Naive thymus-derived CD4-positive, alpha-beta T cell (primary cell): Measurements from ENCODE around the gene TYW1B. TPM values are rescaled to one million over a fixed set of nuclear protein-coding genes. Genes with fewer than 3 reads are reported as not detected.
"Not testable (repeated sequence)": the region's sequence is repeated elsewhere in the genome, so short reads cannot be mapped to it uniquely, and the experiment has no call there.

Source experiments
- ATAC-seq: fragments of 150-1000 bp; cut with Tn5 transposase; 2 replicates; pipeline ENCODE4 v1.10.0; 2021; ENCODE audit warnings: mild to moderate bottlenecking, moderate library complexity
- CTCF ChIA-PET: fragments of 350-600 bp; sonication (Branson Sonifier 250); formaldehyde crosslinking; loops from one replicate; lab custom pipeline; 2021; ENCODE audit warnings: antibody characterized with exemption; lab: Charles Lee
- POLR2A ChIA-PET: fragments of 350-600 bp; sonication (Branson Sonifier 250); formaldehyde crosslinking; loops from one replicate; lab custom pipeline; 2021; ENCODE audit warnings: antibody characterized with exemption, inconsistent platforms; lab: Charles Lee
- DNase-seq, 9 donors: peaks; one replicate each; pipeline versions ENCODE4 v3.0.0 to v3.0.0-alpha.2; 2020 to 2022; ENCODE audit warnings: mixed read lengths in 1 of 9
- H3K27ac ChIP-seq: one replicate; pipeline ENCODE4 v1.7.0; 2013; ENCODE audit warnings: mild to moderate bottlenecking, low read depth, low read length, moderate library complexity
- H3K27me3 ChIP-seq, 2 donors: one replicate each; pipeline ENCODE4 v1.7.0; 2013; ENCODE audit warnings: low read length in 2 of 2, mild to moderate bottlenecking in 2 of 2, moderate library complexity in 2 of 2; ENCODE audit not compliant: control insufficient read depth in 2 of 2, insufficient read depth in 2 of 2
- H3K36me3 ChIP-seq, 3 experiments: 1 replicate in 2 of 3; 2 replicates in 1 of 3; pipeline ENCODE4 v1.7.0; 2013; ENCODE audit warnings: low read length in 3 of 3, mild to moderate bottlenecking in 3 of 3, moderate library complexity in 1 of 3; ENCODE audit not compliant: insufficient read depth in 3 of 3, control insufficient read depth in 2 of 3
- H3K4me1 ChIP-seq, 2 donors: one replicate each; pipeline ENCODE4 v1.7.0; 2013; ENCODE audit warnings: low read length in 2 of 2, mild to moderate bottlenecking in 2 of 2, moderate library complexity in 1 of 2; ENCODE audit not compliant: control insufficient read depth in 2 of 2, insufficient read depth in 2 of 2
- H3K4me3 ChIP-seq: 2 replicates; pipeline ENCODE4 v1.7.0; 2013; ENCODE audit warnings: mild to moderate bottlenecking, low read length
- H3K9me3 ChIP-seq, 3 experiments: 1 replicate in 2 of 3; 2 replicates in 1 of 3; pipeline ENCODE4 v1.7.0; 2013; ENCODE audit warnings: low read length in 3 of 3; ENCODE audit not compliant: control insufficient read depth in 2 of 3
- H3K27ac Mint-ChIP-seq, 9 donors: one replicate each; pipeline ENCODE4 v1.8.0; 2020 to 2022; ENCODE audit warnings: mixed read lengths in 9 of 9, mild to moderate bottlenecking in 8 of 9, moderate library complexity in 5 of 9, inconsistent platforms in 2 of 9
- H3K27me3 Mint-ChIP-seq, 5 donors: one replicate each; pipeline ENCODE4 v1.8.0; 2021 to 2022; ENCODE audit warnings: mixed read lengths in 5 of 5, mild to moderate bottlenecking in 1 of 5
- H3K36me3 Mint-ChIP-seq, 5 donors: one replicate each; pipeline ENCODE4 v1.8.0; 2020 to 2022; ENCODE audit warnings: mixed read lengths in 5 of 5, mild to moderate bottlenecking in 3 of 5, inconsistent platforms in 1 of 5
- H3K4me1 Mint-ChIP-seq, 7 donors: one replicate each; pipeline ENCODE4 v1.8.0; 2020 to 2022; ENCODE audit warnings: mixed read lengths in 7 of 7, mild to moderate bottlenecking in 3 of 7, inconsistent platforms in 1 of 7
- H3K4me3 Mint-ChIP-seq, 10 donors: one replicate each; pipeline ENCODE4 v1.8.0; 2020 to 2022; ENCODE audit warnings: mild to moderate bottlenecking in 10 of 10, mixed read lengths in 10 of 10, moderate library complexity in 6 of 10, inconsistent platforms in 2 of 10
- H3K9me3 Mint-ChIP-seq, 11 donors: one replicate each; pipeline ENCODE4 v1.8.0; 2020 to 2022; ENCODE audit warnings: mixed read lengths in 11 of 11, mild to moderate bottlenecking in 4 of 11, inconsistent platforms in 1 of 11, moderate library complexity in 1 of 11
- intact Hi-C, 2 donors: fragments of 100-400 bp; cut with micrococcal nuclease; formaldehyde crosslinking; loops; one replicate each; pipeline ENCODE4 v1.15.1; 2023
- microRNA-seq: library from miRNA; unstranded; fragments of <30 nt; microRNA quantifications from one replicate; pipeline ENCODE4 v1.2.0, GENCODE V29; 2022; ENCODE audit warnings: borderline microRNAs expressed
- polyA plus RNA-seq, 2 donors: library from polyadenylated mRNA; unstranded; fragments of 300-500 nt; fragmentation: Illumina TruSeq; gene quantifications; one replicate each; pipeline ENCODE4 v1.2.3, GENCODE V29; 2021
- total RNA-seq, 6 experiments: library from RNA in 5 of 6; stranded (reverse) in 5 of 6; gene quantifications; 1 replicate in 5 of 6; 2 replicates in 1 of 6; pipeline ENCODE4 v1.2.3 and lab custom pipeline; 2021 to 2026

Gene TYW1B
- total and polyA plus RNA-seq, 7 experiments from 2014 or later, result 1.2 to 8.2 (median 5.4) TPM

DNA sequence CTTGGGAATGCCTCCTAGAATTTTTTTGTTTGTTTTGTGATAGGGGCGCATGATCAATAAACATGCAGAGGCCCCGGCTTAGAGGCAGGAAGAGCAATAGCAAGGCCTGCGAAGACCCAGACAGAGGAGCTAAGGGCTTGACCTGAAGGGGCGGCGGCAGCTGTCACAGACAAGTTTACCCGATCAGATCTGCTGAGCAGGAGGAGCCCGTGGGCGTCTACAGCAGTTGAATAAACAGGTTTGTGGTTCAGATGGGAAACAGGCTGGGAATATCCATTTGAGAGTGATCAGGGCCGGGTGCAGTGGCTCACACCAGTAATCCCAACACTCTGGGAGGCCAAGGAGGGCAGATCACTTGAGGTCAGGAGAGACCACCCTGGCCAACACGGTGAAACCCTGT, 289.9 kb downstream of the TYW1B start:
- no peaks in the 10 kb centered on the region for H3K4me1 Mint-ChIP-seq
- H3K9me3 Mint-ChIP-seq, result peaks cover 0 to 3% (median 0%) of the 10 kb centered on the region in 11 donors
- H3K27me3 ChIP-seq, result no peaks in the 10 kb centered on the region
- no peak overlapping the region for H3K4me3 ChIP-seq
- H3K27ac Mint-ChIP-seq, result no peak overlapping the region
- H3K4me1 ChIP-seq, result no peaks in the 10 kb centered on the region
- ChIA-PET CTCF (no interaction called here), POLR2A (no interaction called here)
- no peak overlapping the region for H3K27ac ChIP-seq
- intact Hi-C loops, result no loop called here
- H3K36me3 Mint-ChIP-seq, result no peaks in the 10 kb centered on the region
- ATAC-seq, result no peak
- H3K36me3 ChIP-seq, result no peaks in the 10 kb centered on the region
- DNase-seq, result no peak
- H3K9me3 ChIP-seq, result no peaks in the 10 kb centered on the region
- H3K4me3 Mint-ChIP-seq, result no peak overlapping the region
- H3K27me3 Mint-ChIP-seq, result no peaks in the 10 kb centered on the region

- H3K4me3 Mint-ChIP-seq, H3K4me1 ChIP-seq, H3K27me3 Mint-ChIP-seq, H3K4me1 Mint-ChIP-seq, H3K27ac ChIP-seq, H3K36me3 ChIP-seq, DNase-seq, H3K27ac Mint-ChIP-seq, CTCF ChIA-PET, ATAC-seq, H3K36me3 Mint-ChIP-seq, H3K27me3 ChIP-seq, H3K9me3 Mint-ChIP-seq, POLR2A ChIA-PET, H3K4me3 ChIP-seq, H3K9me3 ChIP-seq, intact Hi-C loops: not testable (repeated sequence)
Measured at GRCh38 chr7:72536038-72536437, 292.0 kb downstream of the TYW1B start.

DNA sequence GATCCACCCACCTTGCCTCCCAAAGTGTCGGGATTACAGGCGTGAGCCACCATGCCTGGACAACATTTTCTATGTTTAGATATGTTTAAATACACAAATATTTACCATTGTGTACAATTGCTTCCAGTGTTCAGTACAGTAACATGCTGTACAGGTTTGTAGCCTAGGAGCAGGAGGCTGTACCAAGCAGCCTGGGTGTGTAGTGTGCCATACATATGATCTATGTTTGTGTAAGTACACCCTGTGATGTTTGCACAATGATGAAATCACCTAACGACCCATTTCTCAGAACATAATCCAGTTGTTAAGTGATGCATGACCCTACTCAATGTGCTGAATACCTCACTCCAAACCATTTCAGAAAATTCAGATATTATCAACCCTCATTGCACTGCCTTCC, 297.0 kb downstream of the TYW1B start:
- DNase-seq, H3K9me3 Mint-ChIP-seq, H3K36me3 Mint-ChIP-seq, intact Hi-C loops, POLR2A ChIA-PET, H3K27me3 Mint-ChIP-seq, H3K27ac ChIP-seq, H3K9me3 ChIP-seq, H3K4me1 Mint-ChIP-seq, H3K4me1 ChIP-seq, H3K36me3 ChIP-seq, H3K4me3 ChIP-seq, ATAC-seq, H3K27me3 ChIP-seq, CTCF ChIA-PET, H3K4me3 Mint-ChIP-seq, H3K27ac Mint-ChIP-seq: not testable (repeated sequence)

Small RNAs within 50 kb of the gene (microRNA-seq; reads per million reads assigned to microRNA genes)
- gene MIR4650-2, result not detected

Other genes starting within 250 kb of the TYW1B start
- 10 to 100 TPM; 60.8 to 73.4 (median 64.8) TPM for gene POM121, start 96.9 kb upstream of the TYW1B start, total RNA-seq
- 10 to 100 TPM; 10.9 to 19.8 TPM for gene POM121, start 96.9 kb upstream of the TYW1B start, polyA plus RNA-seq
- 1 to 10 TPM; 1.3 to 9.4 (median 5.1) TPM for gene TRIM74, start 141.3 kb upstream of the TYW1B start, total RNA-seq
- under 1 TPM in 1 of 2 donors, not detected in 1; 0.31 TPM for gene TRIM74, start 141.3 kb upstream of the TYW1B start, polyA plus RNA-seq
- not detected for gene SPDYE8, start 201.6 kb upstream of the TYW1B start, total RNA-seq
- under 1 TPM in 1 of 2 donors, not detected in 1; 0.08 TPM for gene SPDYE8, start 201.6 kb upstream of the TYW1B start, polyA plus RNA-seq
- not detected for gene SPDYE11, start 229.7 kb upstream of the TYW1B start, total RNA-seq
- gene SPDYE11, start 229.7 kb upstream of the TYW1B start, polyA plus RNA-seq, result under 1 TPM in 1 of 2 donors, not detected in 1; 0.08 TPM